Calu3 (cell line): ENCODE results near the gene GALNT17. TPM values are rescaled to one million over a fixed set of nuclear protein-coding genes. Genes with fewer than 3 reads are reported as not detected.

ENCODE experiments used
- BruUV-seq: library from RNA; stranded (reverse); fragments of 400-500 nt; replicated peaks from 2 replicates; lab custom pipeline; 2021; lab: Mats Ljungman, UMichigan
- CTCF ChIA-PET: fragments of 300-600 bp; sonication (Branson Sonifier 250); formaldehyde crosslinking; loops from one replicate; lab custom pipeline; 2022; ENCODE audit warnings: antibody characterized with exemption; lab: Charles Lee
- DNase-seq: peaks from one replicate; pipeline ENCODE4 v3.0.0; 2022
- H3K27ac Mint-ChIP-seq: one replicate; pipeline ENCODE4 v1.8.0; 2022; ENCODE audit warnings: mixed read lengths; ENCODE audit not compliant: unreplicated experiment
- H3K27me3 Mint-ChIP-seq: one replicate; pipeline ENCODE4 v1.8.0; 2022; ENCODE audit warnings: mixed read lengths; ENCODE audit not compliant: unreplicated experiment
- H3K36me3 Mint-ChIP-seq: one replicate; pipeline ENCODE4 v1.8.0; 2022; ENCODE audit warnings: mild to moderate bottlenecking, moderate library complexity, mixed read lengths; ENCODE audit not compliant: insufficient read depth, unreplicated experiment
- H3K4me1 Mint-ChIP-seq: one replicate; pipeline ENCODE4 v1.8.0; 2022; ENCODE audit warnings: mild to moderate bottlenecking, low read depth, mixed read lengths; ENCODE audit not compliant: unreplicated experiment
- H3K4me3 Mint-ChIP-seq: one replicate; pipeline ENCODE4 v1.8.0; 2022; ENCODE audit warnings: mild to moderate bottlenecking, low read depth, moderate library complexity, mixed read lengths; ENCODE audit not compliant: unreplicated experiment
- H3K9me3 Mint-ChIP-seq: one replicate; pipeline ENCODE4 v1.8.0; 2022; ENCODE audit warnings: low read depth, mixed read lengths; ENCODE audit not compliant: unreplicated experiment
- CTCF ChIP-seq: fragments of 200-600 bp; IDR thresholded peaks from one replicate; pipeline ENCODE4 v1.8.0; 2022; ENCODE audit warnings: antibody characterized with exemption; ENCODE audit not compliant: unreplicated experiment
- intact Hi-C: fragments of 100-400 bp; cut with micrococcal nuclease; formaldehyde crosslinking; loops from one replicate; pipeline ENCODE4 v1.10.0; 2022; ENCODE audit not compliant: unreplicated experiment
- total RNA-seq: library from RNA; stranded (reverse); gene quantifications from 2 replicates; pipeline ENCODE4 v1.2.3, GENCODE V29; 2022

GALNT17 gene
- total RNA-seq, 1 experiment from 2014 or later: not detected

- no peak for TF ChIP-seq CTCF
- CTCF ChIA-PET: no interaction called here
- no peak overlapping the region for H3K4me3 Mint-ChIP-seq
- peaks cover 8% of the 10 kb centered on the region for H3K9me3 Mint-ChIP-seq
- no peaks in the 10 kb centered on the region for H3K36me3 Mint-ChIP-seq
- no peak for DNase-seq
- BruUV-seq: no TSS peak
- no peak overlapping the region for H3K27ac Mint-ChIP-seq
- intact Hi-C loops: loop anchor here (10.0 kb wide), 1 partner anchor 240 kb away; no protein-coding TSS in a partner anchor
- H3K27me3 Mint-ChIP-seq: no peaks in the 10 kb centered on the region
- no peaks in the 10 kb centered on the region for H3K4me1 Mint-ChIP-seq
Observed at GRCh38 chr7:71135116-71135515, 3.2 kb downstream of the GALNT17 start.

- no peak for TF ChIP-seq CTCF
- no peaks in the 10 kb centered on the region for H3K4me1 Mint-ChIP-seq
- no peak for DNase-seq
- CTCF ChIA-PET: no interaction called here
- H3K4me3 Mint-ChIP-seq: no peak overlapping the region
- intact Hi-C loops: loop anchor here (10.0 kb wide), 1 partner anchor 239 kb away; no protein-coding TSS in a partner anchor
- no TSS peak for BruUV-seq
- H3K27me3 Mint-ChIP-seq: no peaks in the 10 kb centered on the region
- peaks cover 8% of the 10 kb centered on the region for H3K9me3 Mint-ChIP-seq
- H3K36me3 Mint-ChIP-seq: no peaks in the 10 kb centered on the region
- H3K27ac Mint-ChIP-seq: no peak overlapping the region
Observed at GRCh38 chr7:71135663-71136062, 3.7 kb downstream of the GALNT17 start.

GRCh38 chr7:71137479-71137878 lies 5.5 kb downstream of the GALNT17 start:
- BruUV-seq: no TSS peak
- Mint-ChIP-seq H3K36me3 (no peaks in the 10 kb centered on the region), H3K27me3 (no peaks in the 10 kb centered on the region), H3K4me1 (no peaks in the 10 kb centered on the region), H3K4me3 (no peak overlapping the region), H3K9me3 (peaks cover 11% of the 10 kb centered on the region), H3K27ac (no peak overlapping the region)
- intact Hi-C loops: loop anchor here (10.0 kb wide), 1 partner anchor 237 kb away; no protein-coding TSS in a partner anchor
- CTCF ChIA-PET: no interaction called here
- TF ChIP-seq CTCF: no peak
- no peak for DNase-seq

- H3K36me3 Mint-ChIP-seq: peaks cover 3% of the 10 kb centered on the region
- H3K9me3 Mint-ChIP-seq: peaks cover 9% of the 10 kb centered on the region
- H3K27me3 Mint-ChIP-seq: no peaks in the 10 kb centered on the region
Observed at GRCh38 chr7:71140264-71140663, 8.3 kb downstream of the GALNT17 start.

More at GRCh38 chr7:71140264-71140663, 8.3 kb downstream of the GALNT17 start:
- no peak for DNase-seq
- Mint-ChIP-seq H3K4me3 (no peak overlapping the region), H3K4me1 (no peaks in the 10 kb centered on the region), H3K27ac (no peak overlapping the region)
- BruUV-seq: no TSS peak
- no peak for TF ChIP-seq CTCF
- CTCF ChIA-PET: no interaction called here
- intact Hi-C loops: no loop called here
